ACHN (cell line): Measurements from ENCODE around the gene MAN2B2.
"Not testable (repeated sequence)": the region's sequence is repeated elsewhere in the genome, so short reads cannot be mapped to it uniquely, and the experiment has no call there.

Source experiments
- DNase-seq: peaks from one replicate; pipeline ENCODE4 v3.0.0-alpha.2; 2015
- in situ Hi-C: cut with HindIII; loops from 2 replicates; pipeline ENCODE4 v1.10.0; 2017; ENCODE audit warnings: low sequenced_read_pairs, low pct_ligation_motif_present, low pct_unique_long_range_greater_than_20kb

The MAN2B2 gene

GRCh38 chr4:6620891-6621555 is 46.0 kb downstream of the MAN2B2 start:
- in situ Hi-C loops = no loop called here
- DNase-seq = no peak

- in situ Hi-C loops = no loop called here
- no peak for DNase-seq
Observed at GRCh38 chr4:6621556-6621927, 46.6 kb downstream of the MAN2B2 start.

GRCh38 chr4:6622744-6623143 is 47.8 kb downstream of the MAN2B2 start:
- in situ Hi-C loops = no loop called here
- DNase-seq = no peak

- in situ Hi-C loops = no loop called here
- DNase-seq = no peak
Observed at GRCh38 chr4:6625256-6625655, 50.3 kb downstream of the MAN2B2 start.

GRCh38 chr4:6626066-6626465 is 51.1 kb downstream of the MAN2B2 start:
- in situ Hi-C loops = no loop called here
- DNase-seq = no peak

- in situ Hi-C loops = no loop called here
- no peak for DNase-seq
Observed at GRCh38 chr4:6627832-6628231, 52.8 kb downstream of the MAN2B2 start.

- in situ Hi-C loops, DNase-seq: not testable (repeated sequence)
Observed at GRCh38 chr4:6628484-6628883, 53.5 kb downstream of the MAN2B2 start.

GRCh38 chr4:6632125-6632524 is 57.1 kb downstream of the MAN2B2 start:
- DNase-seq = no peak
- in situ Hi-C loops = no loop called here

- no peak for DNase-seq
- in situ Hi-C loops = no loop called here
Observed at GRCh38 chr4:6633091-6633906, 58.3 kb downstream of the MAN2B2 start.

GRCh38 chr4:6634746-6635145 is 59.8 kb downstream of the MAN2B2 start:
- in situ Hi-C loops = no loop called here
- DNase-seq = no peak

- DNase-seq = no peak
- in situ Hi-C loops = no loop called here
Observed at GRCh38 chr4:6639137-6639680, 64.2 kb downstream of the MAN2B2 start.

- peak; percentile 91 for DNase-seq
- in situ Hi-C loops = no loop called here
Observed at GRCh38 chr4:6640292-6641163, 65.5 kb downstream of the MAN2B2 start, which contains the start of gene MRFAP1. TSS of gene MRFAP1 (plus strand) at chr4:6640685. CDS start at chr4:6640863, 178 bp downstream.

- in situ Hi-C loops = no loop called here
- DNase-seq = peak; percentile 55
Observed at GRCh38 chr4:6641164-6641970, 66.4 kb downstream of the MAN2B2 start.

GRCh38 chr4:6641971-6642320 is 67.0 kb downstream of the MAN2B2 start:
- in situ Hi-C loops = no loop called here
- DNase-seq = no peak

- in situ Hi-C loops = no loop called here
- no peak for DNase-seq
Observed at GRCh38 chr4:6643141-6643847, 68.3 kb downstream of the MAN2B2 start.

- DNase-seq = no peak
- in situ Hi-C loops = no loop called here
Observed at GRCh38 chr4:6644792-6645530, 70.0 kb downstream of the MAN2B2 start.

GRCh38 chr4:6647169-6647568 is 72.2 kb downstream of the MAN2B2 start:
- in situ Hi-C loops = no loop called here

More at GRCh38 chr4:6647169-6647568, 72.2 kb downstream of the MAN2B2 start:
- no peak for DNase-seq
